Upper lobe of left lung (tissue), 4 donors: Measurements from ENCODE around the gene KRT12.

Experiments
- CTCF ChIP-seq, 6 experiments: fragments of 450-650 bp in 4 of 6; fragments of 200-600 bp in 2 of 6; sonication (generic) in 2 of 6; IDR thresholded peaks; one replicate each; pipeline ENCODE4 v1.5.1; 2016 to 2019; ENCODE audit warnings: antibody characterized with exemption in 6 of 6
- POLR2AphosphoS5 ChIP-seq, 2 donors: sonication (generic); formaldehyde crosslinking; IDR thresholded peaks; one replicate each; pipeline ENCODE4 v1.5.1; 2017; ENCODE audit warnings: antibody characterized with exemption in 2 of 2

DNA sequence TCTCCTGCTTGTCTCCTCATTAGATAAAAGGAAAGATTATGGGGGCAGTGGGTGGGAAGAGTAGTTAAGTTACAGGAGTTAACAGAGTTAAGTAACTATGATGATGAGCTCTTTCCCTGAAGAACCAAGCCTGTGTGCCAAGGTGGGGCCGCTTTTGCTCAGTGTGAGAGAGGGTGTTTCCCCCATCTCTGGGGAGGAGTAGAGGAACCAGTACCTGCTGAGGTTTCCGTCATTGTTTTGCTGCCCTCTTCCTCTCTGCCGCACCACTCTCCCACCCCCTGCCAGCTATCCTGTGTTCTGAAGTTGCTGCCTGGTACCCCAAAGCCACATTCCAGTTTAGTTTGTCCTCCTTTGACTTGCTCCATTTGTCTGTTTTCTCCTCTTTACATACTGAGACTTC lies 23.8 kb downstream of the KRT12 start:
- TF ChIP-seq CTCF (IDR thresholded peaks at IDR 0.05) (no peak), POLR2AphosphoS5 (IDR thresholded peaks at IDR 0.05) (no peak)
